PC-9 (cell line): ENCODE results near the gene MRPL48. TPM values are rescaled to one million over a fixed set of nuclear protein-coding genes. Genes with fewer than 3 reads are reported as not detected.
A peak's percentile ranks its signal among the peaks of the same experiment; 100 is the strongest.

Source experiments
- BruUV-seq: library from RNA; stranded (reverse); fragments of 400-500 nt; replicated peaks from 2 replicates; lab custom pipeline; 2021; lab: Mats Ljungman, UMichigan
- CTCF ChIA-PET: fragments of 300-600 bp; sonication (Branson Sonifier 250); formaldehyde crosslinking; loops from one replicate; lab custom pipeline; 2022; ENCODE audit warnings: antibody characterized with exemption; lab: Charles Lee
- POLR2A ChIA-PET: fragments of 300-600 bp; sonication (Branson Sonifier 250); formaldehyde crosslinking; loops from one replicate; lab custom pipeline; 2022; ENCODE audit warnings: antibody characterized with exemption; ENCODE audit not compliant: unreplicated experiment; lab: Charles Lee
- DNase-seq, 2 experiments: peaks; one replicate each; pipeline versions ENCODE4 v3.0.0 to v3.0.0-alpha.2; 2015 to 2022; ENCODE audit warnings: mixed read lengths in 1 of 2
- H2AFZ ChIP-seq: fragments of 200-600 bp; sonication (generic); 2 replicates; pipeline ENCODE4 v1.8.1; 2017; ENCODE audit warnings: antibody characterized with exemption
- H3F3A ChIP-seq: fragments of 200-600 bp; sonication (generic); 2 replicates; pipeline ENCODE4 v1.8.1; 2017; ENCODE audit warnings: antibody characterized with exemption, mild to moderate bottlenecking, low read depth; ENCODE audit not compliant: insufficient read depth
- H3K27ac ChIP-seq: fragments of 200-600 bp; sonication (generic); 2 replicates; pipeline ENCODE4 v1.6.1; 2016; ENCODE audit warnings: mixed run types
- H3K27me3 ChIP-seq: fragments of 200-600 bp; sonication (generic); 2 replicates; pipeline ENCODE4 v1.6.1; 2016; ENCODE audit warnings: low read depth, mixed run types; ENCODE audit not compliant: insufficient read depth
- H3K36me3 ChIP-seq: fragments of 200-600 bp; sonication (generic); 2 replicates; pipeline ENCODE4 v1.6.1; 2016; ENCODE audit warnings: low read depth, mixed run types
- H3K4me1 ChIP-seq: fragments of 200-600 bp; sonication (generic); replicated peaks from 2 replicates; pipeline ENCODE4 v1.6.1; 2016; ENCODE audit warnings: mixed run types; ENCODE audit not compliant: insufficient read depth
- H3K4me2 ChIP-seq: fragments of 200-600 bp; sonication (generic); 2 replicates; pipeline ENCODE4 v1.6.1; 2017; ENCODE audit warnings: mixed run types
- H3K4me3 ChIP-seq: fragments of 200-600 bp; sonication (generic); 2 replicates; pipeline ENCODE4 v1.6.1; 2016; ENCODE audit warnings: mixed run types
- H3K79me2 ChIP-seq: fragments of 200-600 bp; sonication (generic); 2 replicates; pipeline ENCODE4 v1.6.1; 2017; ENCODE audit warnings: low read depth, mixed run types
- H3K9me2 ChIP-seq: fragments of 200-600 bp; sonication (generic); 2 replicates; pipeline ENCODE4 v1.8.1; 2017; ENCODE audit warnings: mild to moderate bottlenecking; ENCODE audit not compliant: insufficient read depth
- H3K9me3 ChIP-seq: fragments of 200-600 bp; sonication (generic); 2 replicates; pipeline ENCODE4 v1.8.1; 2016; ENCODE audit warnings: low read depth; ENCODE audit not compliant: insufficient read depth
- H4K20me1 ChIP-seq: fragments of 200-600 bp; sonication (generic); 2 replicates; pipeline ENCODE4 v1.8.1; 2017; ENCODE audit not compliant: insufficient read depth
- EZH2 ChIP-seq: fragments of 200-600 bp; sonication (generic); IDR thresholded peaks from 2 replicates; pipeline ENCODE4 v1.8.0; 2017; ENCODE audit warnings: antibody characterized with exemption, low read depth
- intact Hi-C: fragments of 100-400 bp; cut with micrococcal nuclease; formaldehyde crosslinking; loops from one replicate; pipeline ENCODE4 v1.10.0; 2022; ENCODE audit not compliant: unreplicated experiment
- total RNA-seq: library from RNA; stranded (reverse); gene quantifications from 2 replicates; pipeline ENCODE4 v1.2.3, GENCODE V29; 2021
- TF ChIP-seq, protein P1 (sequence below): fragments of 200-600 bp; sonication (generic); conservative IDR thresholded peaks from 2 replicates; pipeline ENCODE4 v1.6.1; 2017; ENCODE audit warnings: mixed run types, antibody characterized with exemption, mild to moderate bottlenecking, moderate library complexity

The MRPL48 gene
- total RNA-seq, 1 experiment from 2014 or later = 64.5 TPM

DNA sequence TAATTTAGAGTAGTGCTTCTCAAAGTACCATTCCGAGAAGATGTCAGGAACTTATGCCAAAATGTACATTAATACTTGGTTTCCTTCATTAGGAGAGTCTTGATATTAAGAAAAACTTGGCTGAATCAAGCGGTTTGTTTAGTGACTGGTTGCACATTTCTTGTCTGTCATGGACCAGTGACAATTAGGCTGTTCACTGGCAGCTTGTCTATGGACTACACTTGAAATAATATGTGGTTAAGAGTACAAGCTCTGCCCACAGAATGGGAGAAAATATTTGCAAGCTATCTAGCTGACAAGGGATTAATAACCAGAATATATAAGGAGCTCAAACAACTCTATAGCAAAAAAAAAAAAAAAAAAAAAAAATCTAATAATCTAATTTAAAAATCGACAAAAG, 64.4 kb downstream of the MRPL48 start:
- Histone ChIP-seq H3K9me2 (no peaks in the 10 kb centered on the region; the same call in 1 of the 2 replicates), H3K27me3 (no peaks in the 10 kb centered on the region), H3K27ac (no peak overlapping the region), H3K4me1 (peaks cover 17% of the 10 kb centered on the region), H3K9me3 (no peaks in the 10 kb centered on the region), H3F3A (peaks cover 15% of the 10 kb centered on the region), H3K79me2 (no peaks in the 10 kb centered on the region), H4K20me1 (peaks cover 4% of the 10 kb centered on the region; the same call in 1 of the 2 replicates), H3K36me3 (0 out of 2 replicates have a peak, but pooled peaks cover 5% of the 10 kb centered on the region), H3K4me2 (no peak overlapping the region), H3K4me3 (no peak overlapping the region), H2AFZ (no peak overlapping the region)
- POLR2A ChIA-PET = no interaction called here
- no peak for DNase-seq
- CTCF ChIA-PET = no interaction called here
- intact Hi-C loops = no loop called here
- TF ChIP-seq, protein P1, sequence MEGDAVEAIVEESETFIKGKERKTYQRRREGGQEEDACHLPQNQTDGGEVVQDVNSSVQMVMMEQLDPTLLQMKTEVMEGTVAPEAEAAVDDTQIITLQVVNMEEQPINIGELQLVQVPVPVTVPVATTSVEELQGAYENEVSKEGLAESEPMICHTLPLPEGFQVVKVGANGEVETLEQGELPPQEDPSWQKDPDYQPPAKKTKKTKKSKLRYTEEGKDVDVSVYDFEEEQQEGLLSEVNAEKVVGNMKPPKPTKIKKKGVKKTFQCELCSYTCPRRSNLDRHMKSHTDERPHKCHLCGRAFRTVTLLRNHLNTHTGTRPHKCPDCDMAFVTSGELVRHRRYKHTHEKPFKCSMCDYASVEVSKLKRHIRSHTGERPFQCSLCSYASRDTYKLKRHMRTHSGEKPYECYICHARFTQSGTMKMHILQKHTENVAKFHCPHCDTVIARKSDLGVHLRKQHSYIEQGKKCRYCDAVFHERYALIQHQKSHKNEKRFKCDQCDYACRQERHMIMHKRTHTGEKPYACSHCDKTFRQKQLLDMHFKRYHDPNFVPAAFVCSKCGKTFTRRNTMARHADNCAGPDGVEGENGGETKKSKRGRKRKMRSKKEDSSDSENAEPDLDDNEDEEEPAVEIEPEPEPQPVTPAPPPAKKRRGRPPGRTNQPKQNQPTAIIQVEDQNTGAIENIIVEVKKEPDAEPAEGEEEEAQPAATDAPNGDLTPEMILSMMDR = no peak
- no peak for TF ChIP-seq EZH2
- BruUV-seq = no TSS peak

DNA sequence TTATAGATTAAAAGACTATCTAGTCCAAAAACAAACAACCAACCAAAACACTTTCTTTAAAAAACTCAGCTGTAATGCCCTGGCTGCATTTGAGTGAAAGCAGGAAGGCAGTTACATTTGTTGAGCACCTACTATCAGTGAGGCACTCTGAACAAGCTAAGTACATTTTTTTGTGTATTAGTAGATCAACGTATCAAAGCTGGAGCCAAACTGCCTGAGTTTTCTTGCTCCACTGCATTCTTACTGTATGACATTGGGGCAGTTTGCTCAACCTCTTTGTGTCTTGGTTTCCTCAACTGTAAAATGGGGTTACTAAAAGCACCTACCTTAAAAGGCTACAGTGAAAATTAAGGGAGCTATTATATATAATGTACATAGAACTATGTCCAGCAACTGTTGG, 67.0 kb downstream of the MRPL48 start:
- no peaks in the 10 kb centered on the region for H3K27me3 ChIP-seq
- no peak overlapping the region for H3K4me3 ChIP-seq
- H3F3A ChIP-seq = peaks cover 11% of the 10 kb centered on the region
- H3K27ac ChIP-seq = peak overlapping the region; percentile 44
- H3K4me1 ChIP-seq = peaks cover 13% of the 10 kb centered on the region
- no peak for TF ChIP-seq EZH2
- TF ChIP-seq, protein P1 = no peak
- DNase-seq = peak in 1 of 2 experiments; percentile 81
- peaks cover 4% of the 10 kb centered on the region; the same call in 1 of the 2 replicates for H4K20me1 ChIP-seq
- no peaks in the 10 kb centered on the region for H3K79me2 ChIP-seq
- H3K9me3 ChIP-seq = no peaks in the 10 kb centered on the region
- H3K4me2 ChIP-seq = peak overlapping the region; percentile 23; the same call in 1 of the 2 replicates
- CTCF ChIA-PET = no interaction called here
- POLR2A ChIA-PET = interaction anchor here (0.6 kb wide), 1 partner anchor 264 kb away, joined by 3 read pairs; no protein-coding TSS in a partner anchor
- H2AFZ ChIP-seq = no peak overlapping the region
- intact Hi-C loops = no loop called here
- no TSS peak for BruUV-seq
- no peaks in the 10 kb centered on the region for H3K9me2 ChIP-seq
- H3K36me3 ChIP-seq = peaks cover 14% of the 10 kb centered on the region; the same call in 1 of the 2 replicates

DNA sequence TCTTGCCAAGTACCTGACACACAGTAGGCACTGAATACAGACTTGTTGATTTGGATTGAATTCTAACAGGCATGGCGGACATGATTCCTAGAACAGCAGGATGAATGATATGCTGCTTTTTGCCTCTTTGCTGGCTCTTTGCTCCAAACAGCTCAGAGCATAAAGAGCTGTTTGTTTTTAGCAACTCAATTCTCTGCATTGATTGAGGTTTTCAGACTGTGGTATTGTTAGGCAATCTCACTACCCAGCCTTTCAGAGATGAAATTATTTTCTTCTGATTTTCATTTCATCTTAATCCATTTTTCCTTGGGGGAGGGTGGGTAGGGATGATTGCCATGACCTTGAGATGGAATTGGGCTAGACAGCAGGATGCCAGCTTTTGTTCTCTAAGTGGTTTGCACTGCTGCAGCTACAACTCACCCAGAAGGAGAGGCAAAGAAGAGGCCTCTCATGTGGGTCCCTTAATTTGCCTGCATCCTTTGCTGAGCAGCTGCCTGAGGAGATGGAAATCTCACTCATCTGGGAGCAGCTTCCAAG, 68.4 kb downstream of the MRPL48 start:
- H3K27me3 ChIP-seq = no peaks in the 10 kb centered on the region
- H2AFZ ChIP-seq = no peak overlapping the region
- peaks cover 13% of the 10 kb centered on the region for H3K4me1 ChIP-seq
- intact Hi-C loops = no loop called here
- H3K4me2 ChIP-seq = no peak overlapping the region
- POLR2A ChIA-PET = interaction anchor here (0.6 to 0.7 kb wide), 2 partner anchors 72 to 638 kb away, joined by 3 to 4 read pairs; partner anchors contain the start of gene LIPT2
- peaks cover 4% of the 10 kb centered on the region; the same call in 1 of the 2 replicates for H4K20me1 ChIP-seq
- no peaks in the 10 kb centered on the region for H3K79me2 ChIP-seq
- CTCF ChIA-PET = no interaction called here
- peaks cover 11% of the 10 kb centered on the region for H3F3A ChIP-seq
- no peaks in the 10 kb centered on the region for H3K9me2 ChIP-seq
- no TSS peak for BruUV-seq
- H3K9me3 ChIP-seq = no peaks in the 10 kb centered on the region
- peaks cover 20% of the 10 kb centered on the region; the same call in 1 of the 2 replicates for H3K36me3 ChIP-seq
- no peak overlapping the region for H3K4me3 ChIP-seq
- H3K27ac ChIP-seq = no peak overlapping the region
- DNase-seq = no peak
- TF ChIP-seq EZH2 = no peak
- TF ChIP-seq, protein P1 = no peak
